PC-3 (cell line): ENCODE measurements around the gene SLC2A13.

Source experiments
- CTCF ChIP-seq: fragments of 300-600 bp; sonication (generic); conservative IDR thresholded peaks from 2 replicates; pipeline ENCODE4 v1.5.1; 2017; ENCODE audit warnings: antibody characterized with exemption, low read depth, mild to moderate bottlenecking, low read length
- EZH2 ChIP-seq: fragments of 300-600 bp; sonication (generic); IDR thresholded peaks from one replicate; pipeline ENCODE4 v1.6.1; 2017; ENCODE audit warnings: antibody characterized with exemption, mild to moderate bottlenecking, low read length; ENCODE audit not compliant: unreplicated experiment

GRCh38 chr12:40015345-40015744, 90.5 kb downstream of the SLC2A13 start:
- TF ChIP-seq CTCF (no peak), EZH2 (no peak)
